PFSK-1 (cell line): ENCODE results near the gene ACTRT2.

Experiments
- SIN3A ChIP-seq: IDR thresholded peaks from 2 replicates; pipeline ENCODE4 v1.6.1; 2012; ENCODE audit warnings: mild to moderate bottlenecking, low read length, moderate library complexity, borderline replicate concordance; ENCODE audit not compliant: insufficient read depth
- TAF1 ChIP-seq: IDR thresholded peaks from 2 replicates; pipeline ENCODE4 v1.6.1; 2012; ENCODE audit warnings: low read length, control low read depth, borderline replicate concordance; ENCODE audit not compliant: insufficient read depth

GRCh38 chr1:2998503-2999100 lies 22.7 kb upstream of the ACTRT2 start:
- no peak for TF ChIP-seq TAF1
- TF ChIP-seq SIN3A: no peak
